IMR-90 (cell line): ENCODE results near the gene PPP1R12C. TPM values are rescaled to one million over a fixed set of nuclear protein-coding genes. Genes with fewer than 3 reads are reported as not detected.
"Not testable (repeated sequence)": the region's sequence is repeated elsewhere in the genome, so short reads cannot be mapped to it uniquely, and the experiment has no call there.

Source experiments
- ATAC-seq: fragments of 200-7000 bp; cut with Tn5 transposase; 2 replicates; pipeline ENCODE4 v1.9.1; 2020; ENCODE audit warnings: low read depth, mild to moderate bottlenecking, moderate library complexity
- BruUV-seq: library from RNA; stranded (reverse); fragments of 400-500 nt; replicated peaks from 2 replicates; lab custom pipeline; 2021; lab: Mats Ljungman, UMichigan
- CTCF ChIA-PET: fragments of 300-600 bp; formaldehyde crosslinking; extraction: SDS; loops from one replicate; lab custom pipeline; 2021; ENCODE audit warnings: antibody characterized with exemption; lab: Yijun Ruan, JAX
- POLR2A ChIA-PET: fragments of 300-600 bp; sonication (Branson Sonifier 250); formaldehyde crosslinking; loops from one replicate; lab custom pipeline; 2022; ENCODE audit warnings: antibody characterized with exemption; ENCODE audit not compliant: unreplicated experiment; lab: Charles Lee
- DNase-seq: peaks from one replicate; pipeline ENCODE4 v3.0.0; 2013
- H2AFZ ChIP-seq: replicated peaks from 2 replicates; pipeline ENCODE3; 2013; ENCODE audit warnings: low read length, mild to moderate bottlenecking; ENCODE audit not compliant: poor library complexity
- H2AK5ac ChIP-seq: 2 replicates; pipeline ENCODE4 v1.6.1; 2013; ENCODE audit warnings: low read depth, low read length, inconsistent platforms
- H2AK9ac ChIP-seq: replicated peaks from 2 replicates; pipeline ENCODE3; 2013; ENCODE audit warnings: mild to moderate bottlenecking, low read depth, low read length, moderate library complexity; ENCODE audit not compliant: poor library complexity
- H2BK120ac ChIP-seq: 2 replicates; pipeline ENCODE4 v1.6.1; 2013; ENCODE audit warnings: low read depth, low read length, inconsistent platforms
- H2BK15ac ChIP-seq: 3 replicates; pipeline ENCODE4 v1.6.1; 2013; ENCODE audit warnings: low read depth, low read length, inconsistent platforms
- H2BK20ac ChIP-seq: 2 replicates; pipeline ENCODE4 v1.6.1; 2013; ENCODE audit warnings: low read depth, mild to moderate bottlenecking, inconsistent platforms, low read length, moderate library complexity
- H2BK5ac ChIP-seq: 2 replicates; pipeline ENCODE4 v1.6.1; 2013; ENCODE audit warnings: mild to moderate bottlenecking, low read depth, low read length, inconsistent platforms; ENCODE audit not compliant: poor library complexity, severe bottlenecking
- H3K14ac ChIP-seq: replicated peaks from 2 replicates; pipeline ENCODE4 v1.6.1; 2013; ENCODE audit warnings: low read depth, low read length, inconsistent platforms
- H3K18ac ChIP-seq: 2 replicates; pipeline ENCODE4 v1.6.1; 2013; ENCODE audit warnings: low read depth, low read length, control low read depth
- H3K23ac ChIP-seq: 2 replicates; pipeline ENCODE4 v1.6.1; 2013; ENCODE audit warnings: low read depth, low read length, inconsistent platforms
- H3K27ac ChIP-seq: 2 replicates; pipeline ENCODE4 v1.5.1; 2013; ENCODE audit warnings: mild to moderate bottlenecking, control low read depth, low read length; ENCODE audit not compliant: insufficient read depth
- H3K27me3 ChIP-seq: 2 replicates; pipeline ENCODE4 v1.6.1; 2013; ENCODE audit warnings: low read length; ENCODE audit not compliant: control insufficient read depth, insufficient read depth
- H3K36me3 ChIP-seq: 2 replicates; pipeline ENCODE4 v1.6.1; 2013; ENCODE audit warnings: low read length, mixed read lengths; ENCODE audit not compliant: control insufficient read depth, insufficient read depth
- H3K4ac ChIP-seq: 2 replicates; pipeline ENCODE4 v1.6.1; 2013; ENCODE audit warnings: low read depth, low read length, inconsistent platforms
- H3K4me1 ChIP-seq: 2 replicates; pipeline ENCODE4 v1.6.1; 2013; ENCODE audit warnings: low read length, mixed read lengths; ENCODE audit not compliant: control insufficient read depth, insufficient read depth
- H3K4me2 ChIP-seq: 2 replicates; pipeline ENCODE4 v1.6.1; 2013; ENCODE audit warnings: low read depth, mild to moderate bottlenecking, control low read depth, low read length, moderate library complexity
- H3K4me3 ChIP-seq: 2 replicates; pipeline ENCODE4 v1.5.1; 2013; ENCODE audit warnings: low read depth, mild to moderate bottlenecking, control low read depth, low read length, moderate library complexity; ENCODE audit not compliant: insufficient read depth
- H3K56ac ChIP-seq: 2 replicates; pipeline ENCODE4 v1.6.1; 2013; ENCODE audit warnings: low read length, inconsistent platforms; ENCODE audit not compliant: insufficient read depth; ENCODE audit errors: extremely low read depth
- H3K79me1 ChIP-seq, 2 experiments: 2 replicates each; pipeline ENCODE4 v1.6.1; 2013; ENCODE audit warnings: low read length in 2 of 2, inconsistent platforms in 1 of 2, low read depth in 1 of 2
- H3K9ac ChIP-seq: 2 replicates; pipeline ENCODE4 v1.6.1; 2013; ENCODE audit warnings: low read depth, low read length, control low read depth
- H3K9me1 ChIP-seq: 2 replicates; pipeline ENCODE4 v1.6.1; 2013; ENCODE audit warnings: low read length, inconsistent platforms; ENCODE audit not compliant: insufficient read depth
- H3K9me3 ChIP-seq: 2 replicates; pipeline ENCODE4 v1.6.1; 2013; ENCODE audit warnings: low read length; ENCODE audit not compliant: control insufficient read depth, insufficient read depth
- H4K20me1 ChIP-seq: 2 replicates; pipeline ENCODE4 v1.6.1; 2013; ENCODE audit warnings: low read length, inconsistent platforms; ENCODE audit not compliant: insufficient read depth
- H4K5ac ChIP-seq: 2 replicates; pipeline ENCODE4 v1.6.1; 2013; ENCODE audit warnings: mild to moderate bottlenecking, low read depth, low read length, control low read depth
- H4K8ac ChIP-seq, 2 experiments: 2 replicates each; pipeline ENCODE4 v1.6.1; 2013; ENCODE audit warnings: low read depth in 2 of 2, low read length in 2 of 2, control low read depth in 1 of 2, inconsistent platforms in 1 of 2
- H4K91ac ChIP-seq: 2 replicates; pipeline ENCODE4 v1.6.1; 2013; ENCODE audit warnings: low read depth, low read length, inconsistent platforms; ENCODE audit not compliant: insufficient read depth
- WGBS, 2 experiments: methylation state at CpG; one replicate each; pipeline versions ENCODE4 v1.1.5 to v1.1.7; 2013; ENCODE audit warnings: missing lambda C conversion rate in 2 of 2; ENCODE audit not compliant: insufficient read length in 1 of 2; ENCODE audit errors: extremely low coverage in 2 of 2; 5-methylcytosine and 5-hydroxymethylcytosine counted together
- dilution Hi-C: fragments of 300-500 bp; cut with HindIII; formaldehyde crosslinking; loops from one replicate; pipeline ENCODE4 v1.14.3; 2018; ENCODE audit warnings: low sequenced_read_pairs; ENCODE audit not compliant: unreplicated experiment
- in situ Hi-C: fragments of 300-500 bp; cut with MboI; formaldehyde crosslinking; loops from 3 replicates; pipeline ENCODE4 v1.14.3; 2019; ENCODE audit warnings: low sequenced_read_pairs, inconsistent platforms, mixed read lengths
- intact Hi-C: fragments of 100-400 bp; cut with micrococcal nuclease; formaldehyde crosslinking; loops from 2 replicates; pipeline ENCODE4 v1.10.0; 2022
- polyA plus RNA-seq, 3 experiments: library from polyadenylated mRNA; depleted of rRNA; stranded (reverse); fragments of >200 nt; gene quantifications; 2 replicates each; pipeline ENCODE4 v1.2.3, GENCODE V29; 2012; ENCODE audit warnings: low replicate concordance in 1 of 3
- total RNA-seq: library from RNA; depleted of rRNA; stranded (reverse); fragments of >200 nt; gene quantifications from 2 replicates; pipeline ENCODE4 v1.2.3, GENCODE V29; 2012

Gene PPP1R12C
- total and polyA plus RNA-seq, 2 of the 4 experiments (the other 2 are of a cell fraction) = 21.5 to 81.4 TPM

DNA sequence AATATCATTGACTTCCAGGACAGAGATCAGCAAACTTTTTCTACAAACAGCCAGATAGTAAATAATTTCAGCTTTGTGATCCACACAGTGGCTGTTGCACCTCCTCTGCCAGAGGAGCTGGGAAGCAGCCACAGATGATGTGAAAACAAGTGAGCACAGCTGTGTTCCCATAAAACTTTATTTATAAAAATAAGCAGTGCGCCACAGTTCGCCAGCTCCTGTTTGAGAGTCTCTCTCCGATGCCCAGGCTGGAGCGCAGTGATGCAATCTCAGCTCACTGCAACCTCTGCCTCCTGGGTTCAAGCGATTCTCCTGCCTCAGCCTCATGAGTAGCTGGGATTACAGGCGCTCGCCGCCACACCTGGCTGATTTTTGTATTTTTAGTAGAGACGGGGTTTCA is 51.9 kb downstream of the PPP1R12C start:
- H2AK5ac ChIP-seq, H3K9me1 ChIP-seq, dilution Hi-C loops, H2AFZ ChIP-seq, H3K9ac ChIP-seq, H3K56ac ChIP-seq, H3K36me3 ChIP-seq, H2BK120ac ChIP-seq, ATAC-seq, H3K9me3 ChIP-seq, H2BK5ac ChIP-seq, H2BK20ac ChIP-seq, H4K20me1 ChIP-seq, POLR2A ChIA-PET, H3K27ac ChIP-seq, H4K8ac ChIP-seq, H2AK9ac ChIP-seq, H4K91ac ChIP-seq, H3K4me1 ChIP-seq, H2BK15ac ChIP-seq, H3K79me1 ChIP-seq, H3K4ac ChIP-seq, H3K4me3 ChIP-seq, DNase-seq, BruUV-seq, H3K23ac ChIP-seq, H3K18ac ChIP-seq, H3K14ac ChIP-seq, H3K4me2 ChIP-seq, H4K5ac ChIP-seq, in situ Hi-C loops: not testable (repeated sequence)
- CTCF ChIA-PET = interaction anchor here (0.6 to 0.7 kb wide), 2 partner anchors 518 to 1024 kb away, joined by 3 to 4 read pairs; no protein-coding TSS in a partner anchor
- 90% methylated on average over 4 of the region's 9 CpGs; no CpG with 5 or more reads in 1 of the 2 experiments for WGBS, 2 experiments
- intact Hi-C loops = loop anchor here (10.0 kb wide), 1 partner anchor 591 kb away; the partner anchor contains the start of gene CDC42EP5
- H3K27me3 ChIP-seq = peaks cover 22% of the 10 kb centered on the region
